ENCODE data around the gene NEK5.

The NEK5 gene

GRCh38 chr13:52020191-52020590 is 108.7 kb downstream of the NEK5 start:
- no peak for DNase-seq (ENCODE audit: low read depth, low spot score)
- in situ Hi-C loops (cut with HindIII; ENCODE audit: low sequenced_read_pairs), result no loop called here
- no peak overlapping the region for H3K4me3 ChIP-seq (ENCODE audit: low read depth, low read length)
- TF ChIP-seq, protein P1, sequence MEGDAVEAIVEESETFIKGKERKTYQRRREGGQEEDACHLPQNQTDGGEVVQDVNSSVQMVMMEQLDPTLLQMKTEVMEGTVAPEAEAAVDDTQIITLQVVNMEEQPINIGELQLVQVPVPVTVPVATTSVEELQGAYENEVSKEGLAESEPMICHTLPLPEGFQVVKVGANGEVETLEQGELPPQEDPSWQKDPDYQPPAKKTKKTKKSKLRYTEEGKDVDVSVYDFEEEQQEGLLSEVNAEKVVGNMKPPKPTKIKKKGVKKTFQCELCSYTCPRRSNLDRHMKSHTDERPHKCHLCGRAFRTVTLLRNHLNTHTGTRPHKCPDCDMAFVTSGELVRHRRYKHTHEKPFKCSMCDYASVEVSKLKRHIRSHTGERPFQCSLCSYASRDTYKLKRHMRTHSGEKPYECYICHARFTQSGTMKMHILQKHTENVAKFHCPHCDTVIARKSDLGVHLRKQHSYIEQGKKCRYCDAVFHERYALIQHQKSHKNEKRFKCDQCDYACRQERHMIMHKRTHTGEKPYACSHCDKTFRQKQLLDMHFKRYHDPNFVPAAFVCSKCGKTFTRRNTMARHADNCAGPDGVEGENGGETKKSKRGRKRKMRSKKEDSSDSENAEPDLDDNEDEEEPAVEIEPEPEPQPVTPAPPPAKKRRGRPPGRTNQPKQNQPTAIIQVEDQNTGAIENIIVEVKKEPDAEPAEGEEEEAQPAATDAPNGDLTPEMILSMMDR (IDR thresholded peaks at IDR 0.05; ENCODE audit: low read depth, low read length), result no peak

DNA sequence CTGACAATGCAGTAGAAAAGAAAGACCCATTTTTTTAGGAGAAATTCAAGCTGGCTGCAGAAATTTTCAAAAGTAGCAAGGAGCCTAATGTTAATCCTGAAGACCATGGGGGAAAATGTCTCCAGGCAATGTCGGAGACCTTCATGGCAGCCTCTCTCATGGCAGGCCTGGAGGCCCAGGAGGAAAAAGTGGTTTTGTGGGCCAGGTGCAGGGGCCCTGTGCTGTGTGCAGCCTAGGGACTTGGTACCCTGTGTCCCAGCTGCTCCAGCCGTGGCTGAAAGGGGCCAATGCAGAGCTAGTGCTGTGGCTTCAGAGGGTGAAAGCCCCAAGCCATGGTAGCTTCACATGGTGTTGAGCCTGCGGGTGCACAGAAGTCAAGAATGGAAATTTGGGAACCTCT is 112.6 kb downstream of the NEK5 start:
- in situ Hi-C loops (cut with HindIII; ENCODE audit: low sequenced_read_pairs), result no loop called here
- TF ChIP-seq, protein P1 (IDR thresholded peaks at IDR 0.05; ENCODE audit: low read depth, low read length), result no peak
- H3K4me3 ChIP-seq (ENCODE audit: low read depth, low read length), result no peak overlapping the region
- no peak for DNase-seq (ENCODE audit: low read depth, low spot score)

DNA sequence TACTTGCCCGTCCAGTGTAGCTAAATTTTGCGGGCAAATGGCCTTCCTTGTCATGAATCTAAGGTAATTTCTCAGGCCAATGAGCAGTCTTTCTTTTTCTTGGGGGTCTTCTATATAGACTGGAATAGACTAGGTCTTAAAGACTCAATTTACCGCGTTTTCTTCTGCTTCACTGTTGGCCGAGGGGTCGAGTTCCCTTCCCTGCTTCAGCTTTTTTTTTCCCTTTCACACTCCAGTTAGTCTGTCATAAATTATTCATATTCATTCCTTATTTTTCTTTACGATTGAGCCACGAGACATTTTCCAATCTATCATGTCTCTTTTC is 116.4 kb downstream of the NEK5 start:
- no peak for DNase-seq (ENCODE audit: low read depth, low spot score)
- in situ Hi-C loops (cut with HindIII; ENCODE audit: low sequenced_read_pairs), result no loop called here
- TF ChIP-seq, protein P1 (IDR thresholded peaks at IDR 0.05; ENCODE audit: low read depth, low read length), result no peak
- H3K4me3 ChIP-seq (ENCODE audit: low read depth, low read length), result peak overlapping the region; percentile 95

DNA sequence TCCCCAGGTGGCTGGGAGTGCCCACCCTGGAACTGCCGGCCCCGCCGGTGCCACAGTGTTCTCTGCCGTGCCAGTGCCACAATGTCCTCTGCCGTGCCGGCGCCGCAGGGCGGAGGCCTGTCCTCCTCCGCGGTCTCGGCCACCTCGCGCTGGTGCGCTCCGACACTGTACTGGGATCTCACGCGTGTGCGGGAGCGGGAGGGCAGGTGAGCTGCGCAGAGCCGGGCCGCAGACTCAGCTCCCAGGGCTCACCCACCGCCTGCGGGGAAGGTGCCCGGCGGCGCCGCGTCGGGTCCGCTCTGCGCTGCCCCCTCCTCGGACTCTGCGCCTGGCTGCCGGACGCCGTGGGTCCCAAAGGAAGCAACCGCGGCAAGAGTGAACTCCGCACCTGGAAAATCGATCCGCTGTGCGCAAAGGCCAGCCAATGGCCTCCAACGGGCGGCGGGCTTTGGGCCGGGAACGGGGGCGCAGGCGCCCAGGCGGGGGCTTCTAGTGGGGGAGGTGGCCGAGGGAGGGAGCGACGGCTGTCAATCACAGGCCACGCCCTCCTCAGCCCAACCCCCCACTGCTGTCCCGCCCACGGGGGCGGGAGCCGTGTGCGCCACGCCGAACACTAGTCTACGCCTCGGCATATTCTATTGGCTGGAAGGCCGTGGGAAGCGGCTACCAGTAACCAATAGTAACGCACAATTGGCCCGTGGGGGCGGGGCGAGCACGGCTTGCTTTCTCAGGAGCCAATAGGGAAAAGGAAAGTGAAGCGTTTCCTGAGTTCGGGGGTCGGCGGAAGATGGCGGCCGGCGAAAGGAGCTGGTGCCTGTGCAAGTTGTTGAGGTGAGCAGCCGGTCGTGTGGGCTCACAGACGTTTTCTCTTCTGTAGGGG is 117.0 kb downstream of the NEK5 start, which contains the start of gene ALG11:
Gene ALG11, plus strand, starts transcription at position 767 of the 880 bp plus-strand sequence. Its CDS starts 21 bp downstream, at position 788.
- in situ Hi-C loops (cut with HindIII; ENCODE audit: low sequenced_read_pairs), result no loop called here
- peak; percentile 99 for DNase-seq (ENCODE audit: low read depth, low spot score)
- TF ChIP-seq, protein P1 (IDR thresholded peaks at IDR 0.05; ENCODE audit: low read depth, low read length), result no peak
- peak within 1 kb of the TSS; percentile 95 for H3K4me3 ChIP-seq (ENCODE audit: low read depth, low read length)

DNA sequence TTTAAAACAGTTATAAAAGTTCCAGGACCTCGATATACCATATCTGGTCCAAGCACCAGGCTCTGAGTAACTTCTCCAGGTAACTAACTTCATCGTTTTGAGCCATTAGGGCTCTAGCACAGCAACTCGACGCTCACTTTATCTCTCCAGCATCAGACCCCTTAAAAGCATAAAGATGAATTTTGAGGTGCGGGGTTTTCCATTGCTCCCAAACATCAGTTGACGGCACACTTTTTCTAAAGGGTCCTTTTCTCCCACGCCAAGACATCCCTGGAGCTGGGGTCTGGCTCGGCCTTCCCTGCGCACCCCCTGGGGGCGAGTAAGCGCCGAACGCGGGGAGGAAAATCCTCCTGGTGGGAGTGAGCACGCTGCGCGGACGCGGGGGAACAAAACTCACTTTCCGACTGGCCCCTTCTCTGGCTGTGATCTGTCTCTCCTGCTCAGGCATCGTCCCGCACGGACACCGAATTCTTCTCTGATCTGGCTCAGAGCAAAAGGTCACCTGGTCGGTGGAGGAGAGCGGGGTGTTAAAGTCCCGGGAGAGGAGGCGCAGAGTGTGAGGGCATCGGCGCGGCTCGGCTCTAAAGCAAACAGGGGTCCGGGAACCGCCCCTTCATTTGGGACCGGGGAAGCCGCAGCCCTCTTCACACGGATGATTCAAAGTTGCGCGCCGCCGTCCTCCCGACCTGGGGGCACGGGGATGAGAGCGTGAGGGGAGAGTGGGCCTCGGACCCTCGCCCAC is 117.8 kb downstream of the NEK5 start, which contains the start of gene ATP7B:
Gene ATP7B, minus strand, starts transcription at position 561 of the 742 bp plus-strand sequence. Its CDS starts 113 bp downstream, at position 448.
- TF ChIP-seq, protein P1 (IDR thresholded peaks at IDR 0.05; ENCODE audit: low read depth, low read length), result peak; percentile 4
- DNase-seq (ENCODE audit: low read depth, low spot score), result peak; percentile 7
- in situ Hi-C loops (cut with HindIII; ENCODE audit: low sequenced_read_pairs), result no loop called here

DNA sequence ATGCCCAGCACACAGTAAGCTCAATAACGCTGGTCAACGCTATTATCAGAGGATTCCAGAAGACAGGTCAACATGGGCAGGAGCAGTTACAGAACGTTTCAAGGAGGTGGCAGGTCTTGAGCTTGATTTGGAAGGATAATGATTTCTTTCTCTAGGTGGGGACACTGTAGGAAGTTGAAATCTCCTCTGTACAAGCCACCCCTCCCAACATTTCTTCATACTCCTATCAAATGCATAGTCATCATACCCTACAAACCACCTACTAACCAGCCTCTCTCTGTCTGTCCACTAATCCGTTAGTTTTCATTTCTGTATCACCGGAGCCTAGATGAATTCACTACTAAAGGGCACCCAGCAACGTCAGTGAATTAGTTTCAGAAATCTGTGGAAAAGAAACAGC is 118.9 kb downstream of the NEK5 start:
- no peak for DNase-seq (ENCODE audit: low read depth, low spot score)
- in situ Hi-C loops (cut with HindIII; ENCODE audit: low sequenced_read_pairs), result no loop called here
- TF ChIP-seq, protein P1 (IDR thresholded peaks at IDR 0.05; ENCODE audit: low read depth, low read length), result no peak
- no peak overlapping the region for H3K4me3 ChIP-seq (ENCODE audit: low read depth, low read length)

More for the DNA sequence above, 117.8 kb downstream of the NEK5 start, which contains the start of gene ATP7B:
- peak within 1 kb of the TSS; percentile 95 for H3K4me3 ChIP-seq (ENCODE audit: low read depth, low read length)

Data from astrocyte of the spinal cord (primary cell).